ENCODE results near the gene C19orf81. TPM values are rescaled to one million over a fixed set of nuclear protein-coding genes. Genes with fewer than 3 reads are reported as not detected.
A peak's percentile ranks its signal among the peaks of the same experiment; 100 is the strongest.

Gene C19orf81
- total and polyA plus RNA-seq, 2 of the 13 experiments (the other 11 are each of a cell fraction or from before 2014, with no cell fraction given) = not detected

- in situ Hi-C loops (cut with HindIII; ENCODE audit: extremely low pct_ligation_motif_present, low pct_unique_long_range_greater_than_20kb) (loop anchor here (10.0 kb wide), 1 partner anchor 177 kb away; no protein-coding TSS in a partner anchor), intact Hi-C loops (cut with micrococcal nuclease; ENCODE audit: unreplicated experiment) (no loop called here)
- CTCF ChIA-PET (ENCODE audit: low intra/inter-chr PET ratio, low total read pairs) = no interaction called here
- no peaks in the 10 kb centered on the region for H4K20me1 ChIP-seq (ENCODE audit: insufficient read depth, low read length)
- no TSS peak for BruUV-seq (replicated peaks)
- H3K4me3 ChIP-seq (replicated peaks in 1 of 3; ENCODE audit: insufficient read depth in 1 of 3, low read depth in 2 of 3, low read length in 3 of 3) = no peak overlapping the region
- no peaks in the 10 kb centered on the region for H3K79me2 ChIP-seq (ENCODE audit: insufficient read depth, low read length)
- H3K36me3 ChIP-seq (replicated peaks in 1 of 2; ENCODE audit: control insufficient read depth in 1 of 2, insufficient read depth in 2 of 2, low read length in 2 of 2) = no peaks in the 10 kb centered on the region
- H3K9me3 ChIP-seq (ENCODE audit: low read length) = no peaks in the 10 kb centered on the region
- DNase-seq (ENCODE audit: low spot score) = peak; percentile 31
- peak; percentile 67 for ATAC-seq
- no peak overlapping the region for H3K4me2 ChIP-seq (ENCODE audit: low read depth, low read length)
- H2AFZ ChIP-seq (ENCODE audit: low read length) = no peak overlapping the region
- no peaks in the 10 kb centered on the region for H3K27me3 ChIP-seq (ENCODE audit: control insufficient read depth in 1 of 2, insufficient read depth in 2 of 2, low read length in 2 of 2)
- H3K9ac ChIP-seq (ENCODE audit: insufficient read depth, low read depth, low read length) = no peak overlapping the region
- WGBS (ENCODE audit: low lambda C conversion rate) = 73% methylated on average over 42 of the region's 56 CpGs
- no peak for FAIRE-seq
- no peak overlapping the region for H3K27ac ChIP-seq (ENCODE audit: extremely low read length, insufficient read depth, low read length)
- POLR2A ChIA-PET = no interaction called here
- no peaks in the 10 kb centered on the region for H3K4me1 ChIP-seq (ENCODE audit: insufficient read depth, low read length)
- TF ChIP-seq RFXANK (CRISPR knock-in tag; IDR thresholded peaks at IDR 0.05) (peak; percentile 98), CBX2 (IDR thresholded peaks at IDR 0.05; ENCODE audit: low read depth, low read length) (no peak), CBX2 (CRISPR knock-in tag; IDR thresholded peaks at IDR 0.05; ENCODE audit: low read depth) (no peak), BCL3 (CRISPR knock-in tag; IDR thresholded peaks at IDR 0.05) (no peak), U2AF1 (optimal IDR thresholded peaks at IDR 0.05; ENCODE audit: low read depth, low read length) (no peak), RAD21 (CRISPR knock-in tag; IDR thresholded peaks at IDR 0.05) (peak; percentile 29; the same call in 1 of the 2 replicates), ATF7 (IDR thresholded peaks at IDR 0.05) (peak; percentile 89), ATF7 (CRISPR knock-in tag; IDR thresholded peaks at IDR 0.05) (no peak), RFX5 (IDR thresholded peaks at IDR 0.05; ENCODE audit: low read depth, low read length) (peak; percentile 98), ZNF160 (CRISPR knock-in tag; IDR thresholded peaks at IDR 0.05) (no peak), HDAC6 (IDR thresholded peaks at IDR 0.05; ENCODE audit: low read depth, low read length) (no peak), HOXA9 (CRISPR knock-in tag; IDR thresholded peaks at IDR 0.05; ENCODE audit: borderline replicate concordance) (no peak), FOSL2 (CRISPR knock-in tag; IDR thresholded peaks at IDR 0.05) (no peak), GTF2F1 (IDR thresholded peaks at IDR 0.05; ENCODE audit: low read length) (no peak), ZNF800 (CRISPR knock-in tag; IDR thresholded peaks at IDR 0.05) (no peak), CREM (IDR thresholded peaks at IDR 0.05) (peak; percentile 43; the same call in 1 of the 2 replicates), CREM (CRISPR knock-in tag; IDR thresholded peaks at IDR 0.05) (no peak), RFXAP (CRISPR knock-in tag; IDR thresholded peaks at IDR 0.05; ENCODE audit: borderline replicate concordance) (peak; percentile 99), CENPX (CRISPR knock-in tag; IDR thresholded peaks at IDR 0.05) (no peak), ZGPAT (CRISPR knock-in tag; IDR thresholded peaks at IDR 0.05) (no peak), HOXA3 (CRISPR knock-in tag; IDR thresholded peaks at IDR 0.05) (0 out of 2 replicates have a peak, but pooled peaks have one; percentile 20), CREB1 (IDR thresholded peaks at IDR 0.05) (peak; percentile 96), CREB1 (CRISPR knock-in tag; IDR thresholded peaks at IDR 0.05) (peak; percentile 70), NFYB (CRISPR knock-in tag; IDR thresholded peaks at IDR 0.05) (peak; percentile 46)
These were observed 41.1 kb upstream of the C19orf81 start for GRCh38 chr19:50607874-50608785.

Data from HepG2 (cell line).